ENCODE results near the gene ARHGEF10L.

DNA sequence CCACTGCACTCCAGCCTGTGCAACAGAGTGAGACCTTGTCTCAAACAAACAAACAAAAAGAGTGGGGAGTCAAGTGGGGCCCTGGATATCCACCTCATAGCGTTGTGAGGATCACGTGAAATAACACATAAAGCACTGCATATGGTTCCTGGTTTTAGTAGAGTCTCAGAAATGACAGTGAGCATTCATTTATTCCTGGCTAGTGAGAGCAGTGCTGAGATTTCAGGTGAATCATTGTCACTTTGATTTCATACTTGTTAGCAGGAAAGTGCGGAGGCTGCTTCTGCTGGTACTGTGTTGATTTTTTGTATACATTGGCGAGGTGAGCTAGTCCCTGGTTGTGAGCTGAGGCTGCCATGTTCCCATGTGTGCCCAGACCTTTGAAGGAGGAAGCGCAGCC lies 22.9 kb downstream of the ARHGEF10L start:
- TF ChIP-seq EZH2 (IDR thresholded peaks at IDR 0.05; ENCODE audit: low read length) = no peak
- TF ChIP-seq, protein P1, sequence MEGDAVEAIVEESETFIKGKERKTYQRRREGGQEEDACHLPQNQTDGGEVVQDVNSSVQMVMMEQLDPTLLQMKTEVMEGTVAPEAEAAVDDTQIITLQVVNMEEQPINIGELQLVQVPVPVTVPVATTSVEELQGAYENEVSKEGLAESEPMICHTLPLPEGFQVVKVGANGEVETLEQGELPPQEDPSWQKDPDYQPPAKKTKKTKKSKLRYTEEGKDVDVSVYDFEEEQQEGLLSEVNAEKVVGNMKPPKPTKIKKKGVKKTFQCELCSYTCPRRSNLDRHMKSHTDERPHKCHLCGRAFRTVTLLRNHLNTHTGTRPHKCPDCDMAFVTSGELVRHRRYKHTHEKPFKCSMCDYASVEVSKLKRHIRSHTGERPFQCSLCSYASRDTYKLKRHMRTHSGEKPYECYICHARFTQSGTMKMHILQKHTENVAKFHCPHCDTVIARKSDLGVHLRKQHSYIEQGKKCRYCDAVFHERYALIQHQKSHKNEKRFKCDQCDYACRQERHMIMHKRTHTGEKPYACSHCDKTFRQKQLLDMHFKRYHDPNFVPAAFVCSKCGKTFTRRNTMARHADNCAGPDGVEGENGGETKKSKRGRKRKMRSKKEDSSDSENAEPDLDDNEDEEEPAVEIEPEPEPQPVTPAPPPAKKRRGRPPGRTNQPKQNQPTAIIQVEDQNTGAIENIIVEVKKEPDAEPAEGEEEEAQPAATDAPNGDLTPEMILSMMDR (optimal IDR thresholded peaks at IDR 0.05 in 1 of 3, IDR thresholded peaks at IDR 0.05 in 1 of 3, conservative IDR thresholded peaks at IDR 0.05 in 1 of 3; ENCODE audit: extremely low read depth in 1 of 3, insufficient read depth in 2 of 3, low read length in 3 of 3) = no peak

Data from keratinocyte (primary cell).